Motor neuron (in vitro differentiated cells): ENCODE measurements around the gene AADACL4. TPM values are rescaled to one million over a fixed set of nuclear protein-coding genes. Genes with fewer than 3 reads are reported as not detected.

Source experiments
- ATAC-seq, 8 experiments: fragments of 200-7000 bp; cut with Tn5 transposase; replicated peaks in 6 of 8; 2 replicates each; pipeline ENCODE4 v1.8.0; 2021; ENCODE audit warnings: mild to moderate bottlenecking in 8 of 8, moderate library complexity in 8 of 8
- H3K27ac ChIP-seq, 2 donors: fragments of 250-450 bp; sonication (Bioruptor Pico); 2 replicates each; pipeline ENCODE4 v1.9.0; 2021; ENCODE audit warnings: antibody characterized with exemption in 2 of 2, mild to moderate bottlenecking in 2 of 2, moderate library complexity in 1 of 2
- H3K4me1 ChIP-seq, 2 donors: fragments of 250-450 bp; sonication (Bioruptor Pico); replicated peaks in 1 of 2; 2 replicates each; pipeline ENCODE4 v1.6.1; 2021; ENCODE audit warnings: antibody characterized with exemption in 2 of 2, mild to moderate bottlenecking in 2 of 2, moderate library complexity in 1 of 2
- H3K4me3 ChIP-seq, 5 donors: fragments of 250-450 bp; sonication (Bioruptor Pico); 2 replicates each; pipeline ENCODE4 v1.9.0; 2021; ENCODE audit warnings: antibody characterized with exemption in 5 of 5, mild to moderate bottlenecking in 5 of 5, moderate library complexity in 4 of 5
- WGBS, 10 experiments: fragments of 450-650 bp; shearing (Covaris generic); methylation state at CpG; one replicate each; pipeline ENCODE4 v1.0.0; 2022; 5-methylcytosine and 5-hydroxymethylcytosine counted together
- in situ Hi-C, 9 experiments: fragments of 400-800 bp; cut with MboI; loops; one replicate each; pipeline ENCODE4 v1.15.0; 2021; ENCODE audit warnings: low sequenced_read_pairs in 9 of 9, low pct_unique_long_range_greater_than_20kb in 2 of 9; ENCODE audit not compliant: unreplicated experiment in 9 of 9
- total RNA-seq, 8 experiments: library from RNA; unstranded; fragments of 300-600 nt; gene quantifications; 2 replicates each; pipeline versions ENCODE4 v1.2.3 to v1.2.4, GENCODE V29; 2022

The AADACL4 gene
- total RNA-seq, 8 experiments from 2014 or later: 0.21 to 0.49 (median 0.31) TPM; not detected in 4

- 0 to 100% (median 36%) methylated on average over 1 to 2 of the region's 2 CpGs; no CpG with 5 or more reads in 2 of the 10 experiments for WGBS, 10 experiments
- peak in 1 of 8 experiments; percentile 57 for ATAC-seq
- Histone ChIP-seq H3K4me3 (no peak overlapping the region), H3K4me1 (no peaks in the 10 kb centered on the region), H3K27ac (no peak overlapping the region)
- in situ Hi-C loops: no loop called here
Measured at GRCh38 chr1:12678350-12678749, 34.5 kb downstream of the AADACL4 start.

- no peaks in the 10 kb centered on the region for H3K4me1 ChIP-seq
- H3K27ac ChIP-seq: no peak overlapping the region
- 20 to 100% (median 82%) methylated on average over 1 to 3 of the region's 3 CpGs; no CpG with 5 or more reads in 3 of the 10 experiments for WGBS, 10 experiments
- no peak overlapping the region for H3K4me3 ChIP-seq
- ATAC-seq: no peak
- in situ Hi-C loops: no loop called here
Measured at GRCh38 chr1:12678820-12679219, 34.9 kb downstream of the AADACL4 start.

- Histone ChIP-seq H3K27ac (no peak overlapping the region), H3K4me3 (no peak overlapping the region), H3K4me1 (no peaks in the 10 kb centered on the region)
- in situ Hi-C loops: no loop called here
- WGBS, 10 experiments: 0 to 100% (median 55%) methylated on average over 1 to 2 of the region's 2 CpGs; no CpG with 5 or more reads in 1 of the 10 experiments
- ATAC-seq: no peak
Measured at GRCh38 chr1:12690156-12690555, 46.3 kb downstream of the AADACL4 start.

GRCh38 chr1:12692967-12693782 is 49.3 kb downstream of the AADACL4 start:
- no peak overlapping the region for H3K4me3 ChIP-seq
- peak in 3 of 8 experiments; percentile 42 to 53 (median 45) for ATAC-seq
- in situ Hi-C loops: no loop called here
- no peaks in the 10 kb centered on the region for H3K4me1 ChIP-seq
- H3K27ac ChIP-seq: no peak overlapping the region
- 18 to 72% (median 51%) methylated on average over 2 to 10 of the region's 10 CpGs; no CpG with 5 or more reads in 2 of the 10 experiments for WGBS, 10 experiments

- no peak for ATAC-seq
- no peak overlapping the region for H3K27ac ChIP-seq
- H3K4me1 ChIP-seq: no peaks in the 10 kb centered on the region
- H3K4me3 ChIP-seq: no peak overlapping the region
- 43 to 88% (median 70%) methylated on average over 1 to 3 of the region's 3 CpGs for WGBS, 10 experiments
- in situ Hi-C loops: no loop called here
Measured at GRCh38 chr1:12696658-12697057, 52.8 kb downstream of the AADACL4 start.

- Histone ChIP-seq H3K4me3 (no peak overlapping the region), H3K27ac (no peak overlapping the region), H3K4me1 (no peaks in the 10 kb centered on the region)
- peak in 3 of 8 experiments; percentile 83 to 89 (median 87) for ATAC-seq
- WGBS, 10 experiments: 0 to 100% (median 77%) methylated on average over 1 to 3 of the region's 3 CpGs
- in situ Hi-C loops: no loop called here
Measured at GRCh38 chr1:12697397-12697796, 53.5 kb downstream of the AADACL4 start.

GRCh38 chr1:12703821-12704451 is 60.1 kb downstream of the AADACL4 start:
- WGBS, 10 experiments: 5 to 84% (median 68%) methylated on average over 3 to 6 of the region's 6 CpGs; no CpG with 5 or more reads in 2 of the 10 experiments
- Histone ChIP-seq H3K4me3 (no peak overlapping the region), H3K4me1 (no peaks in the 10 kb centered on the region), H3K27ac (no peak overlapping the region)
- no peak for ATAC-seq
- in situ Hi-C loops: no loop called here

GRCh38 chr1:12706061-12706460 is 62.2 kb downstream of the AADACL4 start:
- WGBS, 10 experiments: 40 to 92% (median 60%) methylated on average over 1 to 3 of the region's 3 CpGs; no CpG with 5 or more reads in 3 of the 10 experiments
- in situ Hi-C loops: no loop called here
- Histone ChIP-seq H3K4me3 (no peak overlapping the region), H3K4me1 (no peaks in the 10 kb centered on the region), H3K27ac (no peak overlapping the region)
- ATAC-seq: no peak

- Histone ChIP-seq H3K27ac (no peak overlapping the region), H3K4me3 (no peak overlapping the region), H3K4me1 (no peaks in the 10 kb centered on the region)
- in situ Hi-C loops: no loop called here
- ATAC-seq: no peak
- 35 to 68% (median 47%) methylated on average over 2 to 4 of the region's 4 CpGs; no CpG with 5 or more reads in 1 of the 10 experiments for WGBS, 10 experiments
Measured at GRCh38 chr1:12708396-12709090, 64.7 kb downstream of the AADACL4 start.

- ATAC-seq: no peak
- Histone ChIP-seq H3K4me3 (no peak overlapping the region), H3K27ac (no peak overlapping the region), H3K4me1 (no peaks in the 10 kb centered on the region)
- in situ Hi-C loops: no loop called here
- 0 to 50% (median 29%) methylated on average over 1 of the region's 1 CpG; no CpG with 5 or more reads in 3 of the 10 experiments for WGBS, 10 experiments
Measured at GRCh38 chr1:12709091-12709491, 65.2 kb downstream of the AADACL4 start.

- in situ Hi-C loops: no loop called here
- no peaks in the 10 kb centered on the region for H3K4me1 ChIP-seq
- no peak overlapping the region for H3K4me3 ChIP-seq
- no peak for ATAC-seq
- H3K27ac ChIP-seq: no peak overlapping the region
- WGBS, 10 experiments: 20 to 92% (median 53%) methylated on average over 1 to 3 of the region's 3 CpGs; no CpG with 5 or more reads in 3 of the 10 experiments
Measured at GRCh38 chr1:12709696-12710095, 65.8 kb downstream of the AADACL4 start.

- 13 to 66% (median 54%) methylated on average over 2 to 3 of the region's 3 CpGs; no CpG with 5 or more reads in 1 of the 10 experiments for WGBS, 10 experiments
- Histone ChIP-seq H3K4me3 (no peak overlapping the region), H3K4me1 (no peaks in the 10 kb centered on the region), H3K27ac (no peak overlapping the region)
- in situ Hi-C loops: no loop called here
- no peak for ATAC-seq
Measured at GRCh38 chr1:12711536-12711935, 67.7 kb downstream of the AADACL4 start.

GRCh38 chr1:12712076-12712475 is 68.2 kb downstream of the AADACL4 start:
- WGBS, 10 experiments: 60 to 100% (median 80%) methylated on average over 1 of the region's 1 CpG; no CpG with 5 or more reads in 4 of the 10 experiments
- in situ Hi-C loops: no loop called here
- Histone ChIP-seq H3K4me3 (no peak overlapping the region), H3K27ac (no peak overlapping the region), H3K4me1 (no peaks in the 10 kb centered on the region)
- no peak for ATAC-seq
